IMR-90 (cell line): ENCODE measurements around the gene ADGRG1. TPM values are rescaled to one million over a fixed set of nuclear protein-coding genes. Genes with fewer than 3 reads are reported as not detected.

ENCODE experiments used
- ATAC-seq: fragments of 200-7000 bp; cut with Tn5 transposase; 2 replicates; pipeline ENCODE4 v1.9.1; 2020; ENCODE audit warnings: low read depth, mild to moderate bottlenecking, moderate library complexity
- BruUV-seq: library from RNA; stranded (reverse); fragments of 400-500 nt; replicated peaks from 2 replicates; lab custom pipeline; 2021; lab: Mats Ljungman, UMichigan
- CTCF ChIA-PET: fragments of 300-600 bp; formaldehyde crosslinking; extraction: SDS; loops from one replicate; lab custom pipeline; 2021; ENCODE audit warnings: antibody characterized with exemption; lab: Yijun Ruan, JAX
- POLR2A ChIA-PET: fragments of 300-600 bp; sonication (Branson Sonifier 250); formaldehyde crosslinking; loops from one replicate; lab custom pipeline; 2022; ENCODE audit warnings: antibody characterized with exemption; ENCODE audit not compliant: unreplicated experiment; lab: Charles Lee
- DNase-seq: peaks from one replicate; pipeline ENCODE4 v3.0.0; 2013
- H2AFZ ChIP-seq: replicated peaks from 2 replicates; pipeline ENCODE3; 2013; ENCODE audit warnings: low read length, mild to moderate bottlenecking; ENCODE audit not compliant: poor library complexity
- H2AK5ac ChIP-seq: 2 replicates; pipeline ENCODE4 v1.6.1; 2013; ENCODE audit warnings: low read depth, low read length, inconsistent platforms
- H2AK9ac ChIP-seq: replicated peaks from 2 replicates; pipeline ENCODE3; 2013; ENCODE audit warnings: mild to moderate bottlenecking, low read depth, low read length, moderate library complexity; ENCODE audit not compliant: poor library complexity
- H2BK120ac ChIP-seq: 2 replicates; pipeline ENCODE4 v1.6.1; 2013; ENCODE audit warnings: low read depth, low read length, inconsistent platforms
- H2BK15ac ChIP-seq: 3 replicates; pipeline ENCODE4 v1.6.1; 2013; ENCODE audit warnings: low read depth, low read length, inconsistent platforms
- H2BK20ac ChIP-seq: 2 replicates; pipeline ENCODE4 v1.6.1; 2013; ENCODE audit warnings: low read depth, mild to moderate bottlenecking, inconsistent platforms, low read length, moderate library complexity
- H2BK5ac ChIP-seq: 2 replicates; pipeline ENCODE4 v1.6.1; 2013; ENCODE audit warnings: mild to moderate bottlenecking, low read depth, low read length, inconsistent platforms; ENCODE audit not compliant: poor library complexity, severe bottlenecking
- H3K14ac ChIP-seq: replicated peaks from 2 replicates; pipeline ENCODE4 v1.6.1; 2013; ENCODE audit warnings: low read depth, low read length, inconsistent platforms
- H3K18ac ChIP-seq: 2 replicates; pipeline ENCODE4 v1.6.1; 2013; ENCODE audit warnings: low read depth, low read length, control low read depth
- H3K23ac ChIP-seq: 2 replicates; pipeline ENCODE4 v1.6.1; 2013; ENCODE audit warnings: low read depth, low read length, inconsistent platforms
- H3K27ac ChIP-seq: 2 replicates; pipeline ENCODE4 v1.5.1; 2013; ENCODE audit warnings: mild to moderate bottlenecking, control low read depth, low read length; ENCODE audit not compliant: insufficient read depth
- H3K27me3 ChIP-seq: 2 replicates; pipeline ENCODE4 v1.6.1; 2013; ENCODE audit warnings: low read length; ENCODE audit not compliant: control insufficient read depth, insufficient read depth
- H3K36me3 ChIP-seq: 2 replicates; pipeline ENCODE4 v1.6.1; 2013; ENCODE audit warnings: low read length, mixed read lengths; ENCODE audit not compliant: control insufficient read depth, insufficient read depth
- H3K4ac ChIP-seq: 2 replicates; pipeline ENCODE4 v1.6.1; 2013; ENCODE audit warnings: low read depth, low read length, inconsistent platforms
- H3K4me1 ChIP-seq: 2 replicates; pipeline ENCODE4 v1.6.1; 2013; ENCODE audit warnings: low read length, mixed read lengths; ENCODE audit not compliant: control insufficient read depth, insufficient read depth
- H3K4me2 ChIP-seq: 2 replicates; pipeline ENCODE4 v1.6.1; 2013; ENCODE audit warnings: low read depth, mild to moderate bottlenecking, control low read depth, low read length, moderate library complexity
- H3K4me3 ChIP-seq: 2 replicates; pipeline ENCODE4 v1.5.1; 2013; ENCODE audit warnings: low read depth, mild to moderate bottlenecking, control low read depth, low read length, moderate library complexity; ENCODE audit not compliant: insufficient read depth
- H3K56ac ChIP-seq: 2 replicates; pipeline ENCODE4 v1.6.1; 2013; ENCODE audit warnings: low read length, inconsistent platforms; ENCODE audit not compliant: insufficient read depth; ENCODE audit errors: extremely low read depth
- H3K79me1 ChIP-seq, 2 experiments: 2 replicates each; pipeline ENCODE4 v1.6.1; 2013; ENCODE audit warnings: low read length in 2 of 2, inconsistent platforms in 1 of 2, low read depth in 1 of 2
- H3K9ac ChIP-seq: 2 replicates; pipeline ENCODE4 v1.6.1; 2013; ENCODE audit warnings: low read depth, low read length, control low read depth
- H3K9me1 ChIP-seq: 2 replicates; pipeline ENCODE4 v1.6.1; 2013; ENCODE audit warnings: low read length, inconsistent platforms; ENCODE audit not compliant: insufficient read depth
- H3K9me3 ChIP-seq: 2 replicates; pipeline ENCODE4 v1.6.1; 2013; ENCODE audit warnings: low read length; ENCODE audit not compliant: control insufficient read depth, insufficient read depth
- H4K20me1 ChIP-seq: 2 replicates; pipeline ENCODE4 v1.6.1; 2013; ENCODE audit warnings: low read length, inconsistent platforms; ENCODE audit not compliant: insufficient read depth
- H4K5ac ChIP-seq: 2 replicates; pipeline ENCODE4 v1.6.1; 2013; ENCODE audit warnings: mild to moderate bottlenecking, low read depth, low read length, control low read depth
- H4K8ac ChIP-seq, 2 experiments: 2 replicates each; pipeline ENCODE4 v1.6.1; 2013; ENCODE audit warnings: low read depth in 2 of 2, low read length in 2 of 2, control low read depth in 1 of 2, inconsistent platforms in 1 of 2
- H4K91ac ChIP-seq: 2 replicates; pipeline ENCODE4 v1.6.1; 2013; ENCODE audit warnings: low read depth, low read length, inconsistent platforms; ENCODE audit not compliant: insufficient read depth
- CEBPB ChIP-seq: IDR thresholded peaks from 2 replicates; pipeline ENCODE4 v1.6.1; 2012; ENCODE audit warnings: low read depth, low read length, improper control_type of control experiment
- CHD1 ChIP-seq: IDR thresholded peaks from 2 replicates; pipeline ENCODE4 v1.6.1; 2012; ENCODE audit warnings: low read depth, low read length, improper control_type of control experiment
- ELK1 ChIP-seq: fragments of 150-350 bp; IDR thresholded peaks from 2 replicates; pipeline ENCODE4 v1.6.1; 2016; ENCODE audit warnings: low read depth, mild to moderate bottlenecking, low read length, moderate library complexity, borderline replicate concordance
- FOS ChIP-seq: fragments of 150-350 bp; IDR thresholded peaks from 2 replicates; pipeline ENCODE4 v1.6.1; 2016; ENCODE audit warnings: low read depth, low read length
- MAFK ChIP-seq: IDR thresholded peaks from 2 replicates; pipeline ENCODE4 v1.6.1; 2012; ENCODE audit warnings: low read depth, low read length, improper control_type of control experiment
- MAZ ChIP-seq: IDR thresholded peaks from 2 replicates; pipeline ENCODE4 v1.6.1; 2012; ENCODE audit warnings: low read depth, mild to moderate bottlenecking, low read length, improper control_type of control experiment, moderate library complexity, borderline replicate concordance
- MXI1 ChIP-seq: IDR thresholded peaks from 2 replicates; pipeline ENCODE4 v1.6.1; 2012; ENCODE audit warnings: low read depth, mild to moderate bottlenecking, low read length, moderate library complexity, borderline replicate concordance
- RAD21 ChIP-seq: IDR thresholded peaks from 2 replicates; pipeline ENCODE4 v1.6.1; 2012; ENCODE audit warnings: low read length, improper control_type of control experiment
- RCOR1 ChIP-seq: IDR thresholded peaks from 2 replicates; pipeline ENCODE4 v1.6.1; 2012; ENCODE audit warnings: mild to moderate bottlenecking, low read length, improper control_type of control experiment; ENCODE audit not compliant: insufficient replicate concordance
- RFX5 ChIP-seq: IDR thresholded peaks from 2 replicates; pipeline ENCODE4 v1.8.0; 2012; ENCODE audit warnings: low read depth, mild to moderate bottlenecking, low read length, moderate library complexity
- SMC3 ChIP-seq: fragments of 150-350 bp; IDR thresholded peaks from 2 replicates; pipeline ENCODE4 v1.6.1; 2016; ENCODE audit warnings: low read depth, mild to moderate bottlenecking, antibody characterized with exemption, low read length, moderate library complexity
- WGBS, 2 experiments: methylation state at CpG; one replicate each; pipeline versions ENCODE4 v1.1.5 to v1.1.7; 2013; ENCODE audit warnings: missing lambda C conversion rate in 2 of 2; ENCODE audit not compliant: insufficient read length in 1 of 2; ENCODE audit errors: extremely low coverage in 2 of 2; 5-methylcytosine and 5-hydroxymethylcytosine counted together
- dilution Hi-C: fragments of 300-500 bp; cut with HindIII; formaldehyde crosslinking; loops from one replicate; pipeline ENCODE4 v1.14.3; 2018; ENCODE audit warnings: low sequenced_read_pairs; ENCODE audit not compliant: unreplicated experiment
- in situ Hi-C: fragments of 300-500 bp; cut with MboI; formaldehyde crosslinking; loops from 3 replicates; pipeline ENCODE4 v1.14.3; 2019; ENCODE audit warnings: low sequenced_read_pairs, inconsistent platforms, mixed read lengths
- intact Hi-C: fragments of 100-400 bp; cut with micrococcal nuclease; formaldehyde crosslinking; loops from 2 replicates; pipeline ENCODE4 v1.10.0; 2022
- polyA plus RNA-seq, 3 experiments: library from polyadenylated mRNA; depleted of rRNA; stranded (reverse); fragments of >200 nt; gene quantifications; 2 replicates each; pipeline ENCODE4 v1.2.3, GENCODE V29; 2012; ENCODE audit warnings: low replicate concordance in 1 of 3
- total RNA-seq: library from RNA; depleted of rRNA; stranded (reverse); fragments of >200 nt; gene quantifications from 2 replicates; pipeline ENCODE4 v1.2.3, GENCODE V29; 2012

The ADGRG1 gene
- total and polyA plus RNA-seq, 2 of the 4 experiments (the other 2 are of a cell fraction) = 0.90 to 8.4 TPM

- no peak overlapping the region for H3K4ac ChIP-seq
- H4K5ac ChIP-seq = no peak overlapping the region
- H2BK120ac ChIP-seq = no peak overlapping the region
- peaks cover 10% of the 10 kb centered on the region; the same call in 1 of the 2 replicates for H3K9me1 ChIP-seq
- DNase-seq = no peak
- CTCF ChIA-PET = no interaction called here
- H3K27me3 ChIP-seq = no peaks in the 10 kb centered on the region
- dilution Hi-C loops (no loop called here), intact Hi-C loops (no loop called here), in situ Hi-C loops (no loop called here)
- no peak overlapping the region for H2BK15ac ChIP-seq
- TF ChIP-seq MAZ (no peak), MXI1 (no peak), RCOR1 (no peak), CEBPB (no peak), CHD1 (no peak), ELK1 (no peak), RAD21 (no peak), SMC3 (no peak), FOS (no peak), MAFK (no peak), RFX5 (no peak)
- H3K9me3 ChIP-seq = no peaks in the 10 kb centered on the region
- no peak overlapping the region for H3K14ac ChIP-seq
- no peak overlapping the region for H3K9ac ChIP-seq
- peaks cover 15% of the 10 kb centered on the region for H3K4me1 ChIP-seq
- no peaks in the 10 kb centered on the region for H3K36me3 ChIP-seq
- peak overlapping the region; percentile 22; the same call in 1 of the 2 replicates for H2AK5ac ChIP-seq
- no peak overlapping the region for H2AK9ac ChIP-seq
- 96% methylated on average over 7 of the region's 9 CpGs; no CpG with 5 or more reads in 1 of the 2 experiments for WGBS, 2 experiments
- no peak overlapping the region for H3K23ac ChIP-seq
- no peak overlapping the region for H2BK5ac ChIP-seq
- no peak overlapping the region for H3K56ac ChIP-seq
- H4K8ac ChIP-seq = no peak overlapping the region
- no peak overlapping the region for H2BK20ac ChIP-seq
- H4K20me1 ChIP-seq = no peaks in the 10 kb centered on the region
- H3K18ac ChIP-seq = no peak overlapping the region
- H3K4me3 ChIP-seq = no peak overlapping the region
- POLR2A ChIA-PET = no interaction called here
- H4K91ac ChIP-seq = no peak overlapping the region
- H3K27ac ChIP-seq = no peak overlapping the region
- no TSS peak for BruUV-seq
- ATAC-seq = no peak
- no peaks in the 10 kb centered on the region for H3K79me1 ChIP-seq
- H2AFZ ChIP-seq = no peak overlapping the region
- no peak overlapping the region for H3K4me2 ChIP-seq
These were observed 13.5 kb upstream of the ADGRG1 start for GRCh38 chr16:57614944-57615343.
